Sigmoid colon (tissue), 4 donors: ENCODE measurements around the gene ATP5F1A.

ENCODE experiments used
- CTCF ChIP-seq, 4 experiments: fragments of 450-650 bp in 3 of 4; fragments of 200-600 bp in 1 of 4; IDR thresholded peaks; one replicate each; pipeline ENCODE4 v1.5.1; 2016 to 2019; ENCODE audit warnings: antibody characterized with exemption in 4 of 4, mild to moderate bottlenecking in 3 of 4, moderate library complexity in 2 of 4
- POLR2A ChIP-seq, 2 donors: fragments of 450-650 bp; IDR thresholded peaks; one replicate each; pipeline ENCODE4 v1.6.1; 2016; ENCODE audit warnings: antibody characterized with exemption in 2 of 2, mild to moderate bottlenecking in 2 of 2, moderate library complexity in 2 of 2
- POLR2AphosphoS5 ChIP-seq, 4 donors: sonication (generic); formaldehyde crosslinking; IDR thresholded peaks; one replicate each; pipeline ENCODE4 v1.6.1; 2017; ENCODE audit warnings: antibody characterized with exemption in 4 of 4

- TF ChIP-seq CTCF (IDR thresholded peaks at IDR 0.05) (no peak), POLR2A (IDR thresholded peaks at IDR 0.05) (no peak), POLR2AphosphoS5 (IDR thresholded peaks at IDR 0.05) (no peak)
These were observed 1.4 kb upstream of the ATP5F1A start for GRCh38 chr18:46099463-46099862.
